Epithelial cell of esophagus (primary cell): ENCODE results near the gene CCDC169.
A peak's percentile ranks its signal among the peaks of the same experiment; 100 is the strongest.

ENCODE experiments used
- DNase-seq: peaks from one replicate; pipeline ENCODE4 v3.0.0; 2010; ENCODE audit warnings: low read depth
- H3K4me3 ChIP-seq: 2 replicates; pipeline ENCODE4 v1.5.1; 2011; ENCODE audit warnings: mild to moderate bottlenecking, low read length, control low read depth
- TF ChIP-seq, protein P1 (sequence below): IDR thresholded peaks from 2 replicates; pipeline ENCODE4 v1.5.1; 2011; ENCODE audit warnings: low read depth, mild to moderate bottlenecking, low read length, control low read depth, inconsistent platforms; ENCODE audit not compliant: insufficient read depth; ENCODE audit errors: missing control alignments

CCDC169 gene

DNA sequence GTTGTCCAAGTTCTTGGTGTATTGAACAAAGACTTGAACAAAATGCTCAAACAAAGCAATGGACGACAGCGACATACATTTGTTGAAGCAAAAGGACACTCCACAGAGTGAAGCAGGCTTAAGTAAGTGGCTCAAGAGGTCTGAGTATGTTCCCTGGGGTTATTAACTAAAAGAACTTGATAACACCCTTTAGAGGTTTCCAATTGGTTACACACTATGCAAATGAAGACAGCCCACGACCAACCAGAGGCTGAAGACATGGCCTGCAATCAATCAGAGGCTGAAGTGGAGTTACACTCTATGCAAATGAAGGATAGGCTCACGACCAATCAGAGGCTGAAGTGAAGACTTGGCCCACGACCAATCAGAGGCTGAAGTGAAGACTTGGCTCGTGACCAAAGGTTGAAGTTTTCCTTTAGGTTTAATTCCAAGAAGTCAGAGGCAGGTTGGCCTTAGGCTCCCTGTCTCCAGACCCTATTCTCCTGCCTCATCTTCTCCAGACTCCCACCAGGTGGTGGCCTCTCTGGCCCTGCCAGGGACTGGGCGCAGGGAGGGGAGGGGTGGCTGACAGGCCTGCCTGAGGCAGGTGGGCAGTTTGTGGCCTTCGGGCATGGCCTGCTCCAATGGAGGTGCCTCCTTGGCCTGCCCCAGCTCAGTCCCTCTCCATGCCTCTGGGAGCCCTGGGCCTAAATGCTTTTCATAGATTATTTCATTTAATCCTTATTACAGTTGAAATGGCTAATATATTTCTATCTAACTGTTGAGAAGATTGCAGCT, 38.1 kb downstream of the CCDC169 start:
- TF ChIP-seq, protein P1, sequence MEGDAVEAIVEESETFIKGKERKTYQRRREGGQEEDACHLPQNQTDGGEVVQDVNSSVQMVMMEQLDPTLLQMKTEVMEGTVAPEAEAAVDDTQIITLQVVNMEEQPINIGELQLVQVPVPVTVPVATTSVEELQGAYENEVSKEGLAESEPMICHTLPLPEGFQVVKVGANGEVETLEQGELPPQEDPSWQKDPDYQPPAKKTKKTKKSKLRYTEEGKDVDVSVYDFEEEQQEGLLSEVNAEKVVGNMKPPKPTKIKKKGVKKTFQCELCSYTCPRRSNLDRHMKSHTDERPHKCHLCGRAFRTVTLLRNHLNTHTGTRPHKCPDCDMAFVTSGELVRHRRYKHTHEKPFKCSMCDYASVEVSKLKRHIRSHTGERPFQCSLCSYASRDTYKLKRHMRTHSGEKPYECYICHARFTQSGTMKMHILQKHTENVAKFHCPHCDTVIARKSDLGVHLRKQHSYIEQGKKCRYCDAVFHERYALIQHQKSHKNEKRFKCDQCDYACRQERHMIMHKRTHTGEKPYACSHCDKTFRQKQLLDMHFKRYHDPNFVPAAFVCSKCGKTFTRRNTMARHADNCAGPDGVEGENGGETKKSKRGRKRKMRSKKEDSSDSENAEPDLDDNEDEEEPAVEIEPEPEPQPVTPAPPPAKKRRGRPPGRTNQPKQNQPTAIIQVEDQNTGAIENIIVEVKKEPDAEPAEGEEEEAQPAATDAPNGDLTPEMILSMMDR: no peak
- DNase-seq: no peak
- no peak overlapping the region for H3K4me3 ChIP-seq

DNA sequence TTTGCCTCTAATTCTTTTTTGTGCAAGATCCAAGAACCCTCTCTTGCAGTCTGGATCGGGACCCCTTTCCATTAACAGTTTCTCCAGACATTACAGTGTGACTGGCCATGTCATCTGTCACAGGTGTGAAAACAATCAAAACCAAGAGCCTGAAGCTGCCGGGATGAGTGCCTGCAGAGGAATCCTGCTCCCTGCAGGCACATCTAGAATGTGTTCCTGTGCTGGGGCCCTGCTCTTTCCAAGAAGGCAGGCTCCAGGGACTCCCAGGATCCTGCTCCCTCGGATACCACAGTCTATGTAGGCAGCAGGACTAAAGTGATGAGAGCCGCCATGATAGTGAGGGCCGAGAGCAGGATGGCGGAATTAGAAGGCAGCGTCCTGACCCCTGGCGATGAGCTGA, 38.8 kb downstream of the CCDC169 start:
- no peak overlapping the region for H3K4me3 ChIP-seq
- DNase-seq: no peak
- TF ChIP-seq, protein P1: no peak

DNA sequence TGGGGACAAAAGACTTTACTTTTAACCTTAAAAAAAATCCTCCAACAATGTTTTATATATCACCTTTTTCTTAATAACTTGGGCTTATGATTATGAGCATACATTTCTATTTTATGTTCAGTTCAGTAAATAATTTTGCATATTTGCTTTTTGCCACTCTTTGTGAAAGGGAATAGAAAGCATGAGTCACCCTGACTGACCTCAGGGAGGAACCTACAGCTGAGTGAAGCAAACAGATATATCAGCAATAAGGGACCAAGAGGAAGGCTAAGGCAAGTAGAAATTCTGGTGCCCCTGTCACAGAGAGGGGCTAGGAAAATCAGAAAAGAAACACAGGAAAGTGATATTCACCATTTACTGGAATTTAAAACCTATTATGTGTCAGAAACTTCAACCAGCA, 46.1 kb downstream of the CCDC169 start:
- peak; percentile 20 for DNase-seq
- TF ChIP-seq, protein P1: no peak
- H3K4me3 ChIP-seq: no peak overlapping the region

DNA sequence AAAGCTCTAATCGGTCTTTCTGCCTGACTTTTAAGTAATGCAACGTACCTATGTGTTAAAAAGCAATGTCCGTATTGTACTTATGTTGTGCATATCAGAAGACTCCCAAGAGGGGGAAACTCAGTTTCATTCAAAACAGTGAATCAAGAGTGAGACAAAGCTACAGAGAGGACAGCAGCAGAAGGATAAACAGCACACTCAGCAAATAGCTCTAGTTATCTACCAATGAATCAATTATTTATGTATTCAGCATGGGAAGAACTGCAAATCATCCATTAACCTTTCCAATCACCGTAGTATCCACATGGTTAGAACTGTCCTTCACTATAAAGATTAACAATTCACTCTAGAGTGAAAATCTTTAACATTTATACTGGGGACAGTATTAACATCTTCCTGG, 46.6 kb downstream of the CCDC169 start:
- TF ChIP-seq, protein P1: no peak
- DNase-seq: no peak

DNA sequence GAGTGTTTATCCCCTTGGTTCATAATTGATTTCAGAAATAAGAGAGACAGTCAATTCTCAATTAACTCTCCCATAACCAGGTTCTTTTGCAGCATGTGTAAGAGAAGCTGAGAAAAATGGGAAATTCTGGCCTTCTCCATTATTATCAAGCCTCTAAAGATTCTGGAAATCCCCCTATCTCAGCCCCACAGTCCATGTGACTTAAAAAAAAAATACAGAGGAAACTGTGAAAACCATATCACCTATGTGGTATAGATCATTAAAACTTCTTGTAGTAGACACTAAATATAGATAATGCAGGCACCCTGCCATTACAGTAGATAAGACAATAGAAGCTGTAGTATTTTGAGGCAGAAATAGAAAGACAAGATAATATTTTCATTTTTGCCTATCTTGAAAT, 48.9 kb downstream of the CCDC169 start:
- no peak for DNase-seq
- H3K4me3 ChIP-seq: no peak overlapping the region
- TF ChIP-seq, protein P1: no peak

More for the DNA sequence above, 46.6 kb downstream of the CCDC169 start:
- H3K4me3 ChIP-seq: no peak overlapping the region

DNA sequence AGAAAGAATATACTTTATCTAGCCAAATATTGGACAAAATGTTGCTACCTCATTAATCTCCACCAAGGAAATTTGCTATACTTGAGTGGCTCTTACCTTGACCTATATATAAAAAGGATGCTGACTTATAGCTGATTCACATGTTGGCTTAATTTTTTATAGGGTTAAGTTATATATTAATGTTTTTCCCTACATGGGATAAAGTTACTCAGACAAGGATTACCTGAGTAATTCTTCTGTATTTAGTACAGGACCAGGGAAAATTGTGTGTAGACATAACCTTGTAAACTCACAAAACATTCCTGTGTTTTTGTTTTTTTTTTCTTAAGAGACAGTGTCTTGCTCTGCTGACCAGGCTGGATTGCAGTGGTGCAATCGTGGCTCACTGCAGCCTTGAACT, 52.6 kb downstream of the CCDC169 start:
- no peak for DNase-seq
- no peak overlapping the region for H3K4me3 ChIP-seq
- TF ChIP-seq, protein P1: no peak

DNA sequence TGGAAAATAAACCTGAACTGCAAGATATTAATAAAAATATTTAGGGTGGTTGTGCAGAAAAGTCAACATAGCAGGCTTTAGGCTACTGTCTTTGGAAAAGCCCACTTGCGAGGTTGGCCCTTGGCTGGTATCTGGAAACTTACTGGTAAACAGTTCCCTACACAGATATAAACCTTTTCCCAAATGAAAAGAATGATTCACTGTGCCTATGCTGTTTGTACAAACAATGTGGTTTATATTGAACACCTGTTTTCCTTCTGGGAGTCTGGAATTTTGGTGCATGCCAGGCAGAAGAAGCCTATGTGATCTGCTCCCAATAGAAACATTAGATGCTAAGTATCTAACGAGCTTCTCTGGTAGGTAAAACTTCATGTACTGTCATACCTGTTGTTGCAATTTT, 53.5 kb downstream of the CCDC169 start:
- no peak for DNase-seq
- TF ChIP-seq, protein P1: no peak
- H3K4me3 ChIP-seq: no peak overlapping the region
